ENCODE data around the gene HK2.

DNA sequence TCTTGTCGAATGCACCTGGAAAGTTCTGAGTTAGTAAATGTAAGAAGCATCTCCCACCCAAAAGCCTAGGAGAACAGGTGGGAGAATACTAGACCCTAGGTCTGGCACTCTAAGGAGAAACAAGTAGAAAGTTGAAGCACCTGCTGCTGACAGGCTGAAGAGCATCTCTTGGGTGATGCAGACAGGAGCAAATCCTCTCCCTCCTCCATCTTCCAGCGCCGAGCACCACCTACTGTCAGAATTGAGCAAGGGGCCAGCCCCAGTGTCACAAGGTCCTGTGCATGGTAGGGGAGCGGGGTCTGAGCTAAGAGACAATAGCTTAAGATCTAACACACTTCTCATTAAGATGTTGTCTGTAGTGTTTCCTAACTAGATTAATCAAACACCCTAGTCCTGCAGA is 52.9 kb downstream of the HK2 start:
- TF ChIP-seq, protein P1, sequence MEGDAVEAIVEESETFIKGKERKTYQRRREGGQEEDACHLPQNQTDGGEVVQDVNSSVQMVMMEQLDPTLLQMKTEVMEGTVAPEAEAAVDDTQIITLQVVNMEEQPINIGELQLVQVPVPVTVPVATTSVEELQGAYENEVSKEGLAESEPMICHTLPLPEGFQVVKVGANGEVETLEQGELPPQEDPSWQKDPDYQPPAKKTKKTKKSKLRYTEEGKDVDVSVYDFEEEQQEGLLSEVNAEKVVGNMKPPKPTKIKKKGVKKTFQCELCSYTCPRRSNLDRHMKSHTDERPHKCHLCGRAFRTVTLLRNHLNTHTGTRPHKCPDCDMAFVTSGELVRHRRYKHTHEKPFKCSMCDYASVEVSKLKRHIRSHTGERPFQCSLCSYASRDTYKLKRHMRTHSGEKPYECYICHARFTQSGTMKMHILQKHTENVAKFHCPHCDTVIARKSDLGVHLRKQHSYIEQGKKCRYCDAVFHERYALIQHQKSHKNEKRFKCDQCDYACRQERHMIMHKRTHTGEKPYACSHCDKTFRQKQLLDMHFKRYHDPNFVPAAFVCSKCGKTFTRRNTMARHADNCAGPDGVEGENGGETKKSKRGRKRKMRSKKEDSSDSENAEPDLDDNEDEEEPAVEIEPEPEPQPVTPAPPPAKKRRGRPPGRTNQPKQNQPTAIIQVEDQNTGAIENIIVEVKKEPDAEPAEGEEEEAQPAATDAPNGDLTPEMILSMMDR (IDR thresholded peaks at IDR 0.05; ENCODE audit: low read length), result 0 out of 2 replicates have a peak, but pooled peaks have one; percentile 11
- no peak for TF ChIP-seq EZH2 (IDR thresholded peaks at IDR 0.05; ENCODE audit: borderline replicate concordance, low read length)
